Epithelial cell of prostate (primary cell): ENCODE data around the gene TRAPPC5.

Source experiments
- DNase-seq: peaks from one replicate; pipeline ENCODE4 v3.0.0-alpha.2; 2011; ENCODE audit warnings: low read depth, low spot score
- H3K27ac ChIP-seq: fragments of 450-650 bp; 2 replicates; pipeline ENCODE4 v1.5.1; 2017; ENCODE audit warnings: mild to moderate bottlenecking

The TRAPPC5 gene

GRCh38 chr19:7645163-7645562 is 35.5 kb upstream of the TRAPPC5 start:
- no peak for DNase-seq
- no peak overlapping the region for H3K27ac ChIP-seq

DNA sequence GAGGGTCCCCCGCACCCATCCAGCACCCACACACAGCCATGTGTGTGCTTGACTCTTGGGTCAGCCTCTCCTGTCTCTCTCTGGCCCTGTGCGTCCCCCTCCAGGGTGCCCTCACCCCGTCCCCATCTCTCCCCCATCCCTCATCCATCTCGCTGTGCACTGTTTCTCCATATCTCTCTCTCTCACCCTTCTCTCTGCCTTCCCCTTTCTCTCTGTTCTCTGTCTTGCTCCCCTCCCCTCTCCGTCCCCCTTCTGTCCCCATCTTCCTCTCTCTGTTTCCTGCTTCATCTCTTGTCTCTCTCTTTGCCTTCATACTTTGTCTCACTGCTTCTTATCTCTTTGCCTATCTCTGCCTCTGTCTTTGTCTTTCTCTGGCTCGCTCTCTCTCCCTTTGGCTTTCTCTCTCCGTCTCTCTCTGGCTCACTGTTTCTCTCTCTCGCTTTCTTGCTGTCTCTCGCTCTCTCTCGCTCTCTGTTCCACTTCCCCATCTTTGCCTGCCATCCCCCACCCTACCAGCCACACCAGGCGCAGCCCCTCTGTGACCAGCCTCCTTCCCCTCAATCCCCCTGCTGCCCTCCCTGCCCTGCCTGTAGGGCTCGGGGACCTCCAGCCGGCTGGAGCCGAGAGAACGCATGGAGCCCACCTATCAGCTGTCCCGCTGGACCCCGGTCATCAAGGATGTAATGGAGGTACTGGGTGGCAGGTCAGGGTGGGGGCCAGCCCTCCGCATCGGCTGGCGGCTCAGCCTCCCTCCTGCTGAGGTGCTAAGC is 34.8 kb upstream of the TRAPPC5 start:
- H3K27ac ChIP-seq = no peak overlapping the region
- no peak for DNase-seq

DNA sequence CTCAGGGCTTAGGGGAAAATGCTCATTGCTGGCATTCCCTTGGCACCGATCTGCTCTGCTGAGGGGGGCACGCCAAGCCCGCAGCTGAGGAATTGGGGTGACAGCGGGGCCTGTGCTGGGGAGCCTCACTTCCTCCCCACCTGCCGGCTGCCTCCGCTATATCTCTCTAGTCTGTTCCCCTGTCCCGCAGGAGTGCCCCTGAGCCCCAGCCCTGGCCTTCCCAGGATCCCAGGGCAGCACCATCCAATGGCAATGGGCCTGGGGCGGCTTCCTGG is 34.3 kb upstream of the TRAPPC5 start:
- H3K27ac ChIP-seq = no peak overlapping the region
- DNase-seq = no peak

GRCh38 chr19:7647156-7647555 is 33.5 kb upstream of the TRAPPC5 start:
- no peak for DNase-seq
- no peak overlapping the region for H3K27ac ChIP-seq

- no peak overlapping the region for H3K27ac ChIP-seq
- DNase-seq = no peak
Observed at GRCh38 chr19:7648265-7649014, 32.2 kb upstream of the TRAPPC5 start.

DNA sequence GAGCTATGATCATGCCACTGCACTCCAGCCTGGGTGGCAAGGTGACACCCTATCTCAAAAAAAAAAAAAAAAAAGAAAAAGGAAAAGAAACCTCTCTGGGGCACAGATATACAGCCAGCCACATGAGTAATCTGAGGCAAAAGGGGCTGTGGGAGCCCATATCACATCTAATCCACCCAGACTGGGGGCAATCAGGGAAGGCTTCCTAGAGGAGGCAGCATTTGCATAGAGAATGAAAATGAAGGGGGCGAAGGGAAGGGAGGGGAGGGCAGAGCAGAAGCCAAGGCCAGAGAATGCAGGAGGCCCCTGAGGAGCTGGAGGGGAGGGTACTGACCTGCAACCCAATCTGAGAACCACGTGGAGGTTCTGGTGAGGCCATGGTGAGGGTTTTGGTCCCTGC is 30.5 kb upstream of the TRAPPC5 start:
- no peak for DNase-seq
- no peak overlapping the region for H3K27ac ChIP-seq

GRCh38 chr19:7652061-7652641 is 28.5 kb upstream of the TRAPPC5 start:
- peak overlapping the region; percentile 19 for H3K27ac ChIP-seq
- DNase-seq = peak; percentile 37

DNA sequence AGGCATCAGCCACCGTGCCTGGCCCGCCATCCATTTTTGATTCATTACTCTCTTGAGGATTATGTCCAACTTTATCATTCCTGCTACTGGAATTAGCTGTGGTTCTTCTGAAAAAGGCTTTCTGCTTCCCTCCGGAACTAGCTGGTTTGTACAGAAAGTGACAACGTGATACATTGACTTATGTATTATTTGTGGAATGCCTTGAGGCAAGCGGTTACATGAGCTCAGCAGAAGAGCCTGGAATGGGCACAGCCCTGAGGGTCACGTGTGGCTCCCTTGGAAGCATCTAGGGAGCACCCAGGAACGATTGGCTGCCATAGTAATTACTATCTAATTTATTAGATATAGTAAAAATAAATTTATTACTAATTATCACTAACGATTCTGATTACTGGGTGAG is 26.2 kb upstream of the TRAPPC5 start:
- no peak overlapping the region for H3K27ac ChIP-seq
- no peak for DNase-seq

- DNase-seq = no peak
- no peak overlapping the region for H3K27ac ChIP-seq
Observed at GRCh38 chr19:7655581-7655980, 25.1 kb upstream of the TRAPPC5 start.

DNA sequence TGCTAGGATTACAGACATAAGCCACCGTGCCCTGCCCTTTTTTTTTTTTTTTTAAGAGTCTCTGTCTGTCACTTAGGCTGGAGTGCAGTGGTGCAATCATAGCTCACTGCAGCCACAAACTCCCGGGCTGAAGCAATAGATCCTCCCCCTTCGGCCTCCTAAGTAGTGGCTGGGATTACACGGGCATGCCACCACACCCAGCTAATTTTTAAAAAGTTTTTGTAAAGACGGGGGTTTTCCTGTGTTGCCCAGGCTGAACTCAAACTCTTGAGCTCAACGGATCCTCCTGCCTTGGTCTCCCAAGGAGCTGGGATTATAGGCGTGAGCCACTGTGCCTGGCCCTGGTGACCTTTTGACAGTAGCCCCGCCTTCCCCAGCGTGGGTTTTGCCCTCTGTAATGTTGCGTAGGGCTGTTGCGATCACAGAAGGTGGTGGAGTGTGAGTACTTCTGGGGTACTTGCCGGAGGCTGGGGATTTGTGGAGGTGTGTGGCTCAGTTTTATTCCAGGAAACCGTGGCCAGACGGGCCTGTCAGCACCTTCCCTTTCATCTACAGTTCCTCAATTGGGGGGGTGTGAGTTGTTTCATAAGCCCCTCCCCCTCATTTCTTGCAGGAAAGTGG is 23.4 kb upstream of the TRAPPC5 start:
- no peak for DNase-seq
- H3K27ac ChIP-seq = no peak overlapping the region

GRCh38 chr19:7658219-7658686 is 22.4 kb upstream of the TRAPPC5 start:
- DNase-seq = no peak
- no peak overlapping the region for H3K27ac ChIP-seq

DNA sequence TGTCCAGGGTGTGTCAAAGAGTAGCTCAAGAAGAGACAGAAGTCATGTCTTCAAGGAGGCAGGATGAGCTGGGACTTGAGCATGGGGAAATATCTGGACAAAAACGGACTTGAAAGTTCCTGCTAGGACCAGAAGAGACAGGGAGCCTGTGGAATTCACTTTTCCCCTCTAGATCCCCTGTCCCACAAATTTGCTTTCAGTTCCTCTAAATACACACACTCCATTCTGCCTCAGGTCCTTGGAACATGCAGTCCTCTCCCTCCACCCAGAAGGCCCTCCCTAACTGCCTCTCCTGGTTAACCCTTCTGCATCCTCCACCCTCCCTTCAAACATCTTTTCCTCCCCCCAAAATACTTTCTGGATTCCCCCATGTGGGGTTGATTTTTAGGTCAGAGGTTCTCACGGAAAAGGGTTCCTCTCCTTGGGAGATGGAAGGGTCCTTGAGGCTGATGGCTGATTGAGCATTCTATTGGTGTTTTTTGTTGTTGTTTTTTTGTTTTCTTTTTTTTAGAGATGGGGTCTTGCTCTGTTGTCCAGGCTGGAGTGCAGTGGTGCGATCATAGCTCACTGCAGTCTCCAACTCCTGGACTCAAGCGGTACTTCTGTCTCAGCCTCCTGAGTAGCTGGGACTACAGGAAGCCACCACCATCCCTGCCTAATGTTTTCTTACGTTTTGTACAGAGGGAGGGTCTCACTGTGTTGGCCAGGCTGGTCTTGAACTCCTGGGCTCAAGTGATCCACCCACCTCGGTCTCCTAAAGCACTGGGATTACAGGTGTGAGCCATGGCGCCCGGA is 18.7 kb upstream of the TRAPPC5 start:
- H3K27ac ChIP-seq = no peak overlapping the region
- no peak for DNase-seq

DNA sequence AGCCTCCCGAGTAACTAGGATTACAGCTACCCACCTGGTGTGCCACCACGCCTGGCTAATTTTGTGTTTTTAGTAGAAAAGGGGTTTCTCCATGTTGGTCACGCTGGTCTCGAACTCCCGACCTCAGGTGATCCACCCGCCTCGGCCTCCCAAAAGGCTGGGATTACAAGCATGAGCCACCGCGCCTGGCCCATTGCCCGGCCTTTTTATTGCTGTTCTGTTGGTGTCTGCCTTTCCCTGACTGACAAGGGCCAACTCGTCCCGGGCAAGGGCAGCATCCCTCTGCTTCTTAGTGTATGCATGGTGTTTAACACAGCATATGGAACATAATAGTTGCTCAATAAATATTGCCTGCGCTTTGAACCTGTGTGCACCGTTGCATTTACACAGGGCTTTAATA is 18.0 kb upstream of the TRAPPC5 start:
- H3K27ac ChIP-seq = no peak overlapping the region
- no peak for DNase-seq

GRCh38 chr19:7663706-7664105 is 16.9 kb upstream of the TRAPPC5 start:
- no peak overlapping the region for H3K27ac ChIP-seq
- DNase-seq = no peak

DNA sequence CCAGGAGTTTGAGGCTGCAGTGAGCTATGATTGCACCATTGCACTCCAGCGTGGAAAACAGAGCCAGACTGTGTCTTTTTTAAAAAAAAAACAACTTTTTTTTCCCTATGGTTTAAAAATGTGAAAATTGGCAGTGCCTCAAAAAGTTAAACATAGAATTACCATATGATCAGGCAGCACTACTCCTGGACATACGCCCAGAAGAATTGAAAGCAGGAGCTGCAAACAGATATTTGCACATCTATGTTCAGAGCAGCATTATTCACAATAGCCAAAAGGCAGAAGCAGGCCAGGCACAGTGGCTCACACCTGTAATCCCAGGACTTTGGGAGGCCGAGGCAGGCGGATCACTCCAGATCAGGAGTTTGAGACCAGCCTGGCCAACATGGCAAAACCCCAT is 15.6 kb upstream of the TRAPPC5 start:
- no peak for DNase-seq
- no peak overlapping the region for H3K27ac ChIP-seq

- no peak for DNase-seq
- no peak within 1 kb of the TSS for H3K27ac ChIP-seq
Observed at GRCh38 chr19:7668842-7669241, 11.8 kb upstream of the TRAPPC5 start, which contains the start of gene RETN. RETN (plus strand) TSS chr19:7669049; CDS start chr19:7669327, 278 bp downstream.

DNA sequence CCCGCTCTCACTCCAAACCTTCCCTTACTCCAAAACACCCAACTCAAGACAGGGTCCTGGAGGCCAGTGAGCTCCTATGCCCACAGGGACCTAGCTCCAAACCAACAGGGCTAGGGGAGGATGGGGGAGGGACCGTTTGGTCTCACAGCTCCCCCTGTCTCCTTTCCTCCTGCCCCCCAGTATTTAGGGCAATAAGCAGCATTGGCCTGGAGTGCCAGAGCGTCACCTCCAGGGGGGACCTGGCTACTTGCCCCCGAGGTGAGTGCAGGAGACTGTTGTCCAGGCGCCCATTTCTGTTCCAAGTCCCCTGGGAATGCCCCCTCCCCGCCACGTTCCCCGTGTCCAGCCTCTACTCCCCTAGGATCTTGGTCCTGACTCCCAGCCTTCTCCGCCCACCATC is 11.0 kb upstream of the TRAPPC5 start:
- no peak overlapping the region for H3K27ac ChIP-seq
- DNase-seq = no peak

DNA sequence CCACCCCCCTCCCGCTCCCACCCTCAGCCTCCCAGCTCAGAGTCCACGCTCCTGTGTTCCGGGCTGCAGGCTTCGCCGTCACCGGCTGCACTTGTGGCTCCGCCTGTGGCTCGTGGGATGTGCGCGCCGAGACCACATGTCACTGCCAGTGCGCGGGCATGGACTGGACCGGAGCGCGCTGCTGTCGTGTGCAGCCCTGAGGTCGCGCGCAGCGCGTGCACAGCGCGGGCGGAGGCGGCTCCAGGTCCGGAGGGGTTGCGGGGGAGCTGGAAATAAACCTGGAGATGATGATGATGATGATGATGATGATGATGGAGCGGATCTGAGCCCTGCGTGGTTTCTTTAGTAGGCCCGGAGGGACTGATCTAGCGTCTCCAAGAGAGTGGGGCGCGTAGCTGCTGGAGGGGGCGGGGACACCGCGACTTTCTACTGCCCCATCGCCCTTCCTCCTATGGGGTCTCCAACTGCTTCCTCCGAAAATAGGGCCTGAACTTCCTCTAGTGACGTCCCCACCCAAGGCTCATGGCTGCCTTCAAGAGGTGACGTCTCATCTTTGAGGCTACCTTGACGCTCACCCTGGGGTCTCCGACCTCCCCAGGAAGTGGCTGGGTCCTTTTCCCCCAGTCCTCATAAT is 10.4 kb upstream of the TRAPPC5 start:
- H3K27ac ChIP-seq = no peak overlapping the region
- DNase-seq = no peak

GRCh38 chr19:7670790-7671189 is 9.8 kb upstream of the TRAPPC5 start:
- DNase-seq = no peak
- H3K27ac ChIP-seq = no peak overlapping the region

DNA sequence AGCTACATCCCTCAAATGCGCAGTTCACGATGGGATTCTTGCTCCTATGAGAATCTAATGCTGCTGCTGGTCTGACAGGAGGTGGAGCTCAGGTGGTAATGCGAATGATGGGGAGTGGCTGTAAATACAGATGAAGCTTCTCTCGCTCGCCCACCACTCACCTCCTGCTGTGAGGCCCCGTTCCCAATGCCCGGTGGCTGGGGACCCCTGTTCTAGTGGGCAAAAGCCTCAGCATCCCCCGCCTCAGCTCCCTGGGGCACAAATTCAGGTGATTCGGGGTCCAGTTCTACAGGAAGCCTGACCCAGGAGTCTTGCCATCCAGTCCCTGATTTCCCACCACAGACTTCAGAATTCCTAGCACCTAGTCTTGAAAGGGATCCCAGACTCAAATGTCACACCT is 8.1 kb upstream of the TRAPPC5 start:
- no peak overlapping the region for H3K27ac ChIP-seq
- no peak for DNase-seq
